Panc1 (cell line): ENCODE results near the gene PTCD2. TPM values are rescaled to one million over a fixed set of nuclear protein-coding genes. Genes with fewer than 3 reads are reported as not detected.

Experiments used
- ATAC-seq: fragments of 200-7000 bp; cut with Tn5 transposase; 2 replicates; pipeline ENCODE4 v1.9.1; 2020; ENCODE audit warnings: mild to moderate bottlenecking, moderate library complexity
- BruUV-seq: library from RNA; stranded (reverse); fragments of 400-500 nt; replicated peaks from 2 replicates; lab custom pipeline; 2021; lab: Mats Ljungman, UMichigan
- CTCF ChIA-PET: fragments of 300-600 bp; sonication (Branson Sonifier 250); formaldehyde crosslinking; loops from one replicate; lab custom pipeline; 2022; ENCODE audit warnings: antibody characterized with exemption; lab: Charles Lee
- POLR2A ChIA-PET: fragments of 300-600 bp; sonication (Branson Sonifier 250); formaldehyde crosslinking; loops from one replicate; lab custom pipeline; 2022; ENCODE audit warnings: antibody characterized with exemption; lab: Charles Lee
- DNase-seq: peaks from one replicate; pipeline ENCODE4 v3.0.0-alpha.2; 2010; ENCODE audit warnings: low read depth, low spot score
- H3K27ac ChIP-seq: 2 replicates; pipeline ENCODE4 v1.5.1; 2011; ENCODE audit warnings: mild to moderate bottlenecking, low read length, inconsistent platforms
- H3K27me3 ChIP-seq: fragments of 200-500 bp; sonication (Bioruptor generic); 2 replicates; pipeline ENCODE4 v1.6.0; 2014; ENCODE audit warnings: low read length, inconsistent platforms; ENCODE audit not compliant: control insufficient read depth, insufficient read depth
- H3K36me3 ChIP-seq: fragments of 200-500 bp; sonication (Bioruptor generic); 2 replicates; pipeline ENCODE4 v1.5.1; 2014; ENCODE audit warnings: inconsistent platforms, mild to moderate bottlenecking, low read length, moderate library complexity; ENCODE audit not compliant: control insufficient read depth, insufficient read depth
- H3K4me1 ChIP-seq: 2 replicates; pipeline ENCODE4 v1.5.1; 2011; ENCODE audit warnings: inconsistent platforms, mild to moderate bottlenecking, low read length, moderate library complexity; ENCODE audit not compliant: control insufficient read depth, insufficient read depth
- H3K4me3 ChIP-seq, 2 experiments: 2 replicates each; pipeline ENCODE4 v1.5.1; 2011 to 2012; ENCODE audit warnings: low read depth in 2 of 2, low read length in 2 of 2, mild to moderate bottlenecking in 2 of 2, inconsistent platforms in 1 of 2, moderate library complexity in 1 of 2
- H3K9me3 ChIP-seq: fragments of 200-500 bp; sonication (Bioruptor generic); 2 replicates; pipeline ENCODE4 v1.5.1; 2014; ENCODE audit warnings: low read depth, mild to moderate bottlenecking, inconsistent platforms, low read length, moderate library complexity; ENCODE audit not compliant: control insufficient read depth, insufficient read depth
- POLR2AphosphoS5 ChIP-seq: IDR thresholded peaks from 2 replicates; pipeline ENCODE4 v1.6.1; 2012; ENCODE audit warnings: mild to moderate bottlenecking, low read depth, low read length, moderate library complexity
- REST ChIP-seq, 2 experiments: IDR thresholded peaks; 2 replicates each; pipeline ENCODE4 v1.6.1; 2011 to 2012; ENCODE audit warnings: low read depth in 2 of 2, control low read depth in 1 of 2, low read length in 1 of 2, mild to moderate bottlenecking in 1 of 2, moderate library complexity in 1 of 2; ENCODE audit not compliant: insufficient read depth in 1 of 2
- SIN3A ChIP-seq: IDR thresholded peaks from 2 replicates; pipeline ENCODE4 v1.6.1; 2012; ENCODE audit warnings: low read depth, mild to moderate bottlenecking, low read length, moderate library complexity, borderline replicate concordance; ENCODE audit not compliant: insufficient read depth
- TCF7L2 ChIP-seq: IDR thresholded peaks from 2 replicates; pipeline ENCODE4 v1.6.1; 2011; ENCODE audit warnings: mild to moderate bottlenecking, low read depth, low read length, inconsistent platforms
- in situ Hi-C: cut with HindIII; loops from 2 replicates; pipeline ENCODE4 v1.10.0; 2016; ENCODE audit warnings: low sequenced_read_pairs, low pct_unique_long_range_greater_than_20kb
- intact Hi-C: fragments of 100-400 bp; cut with micrococcal nuclease; formaldehyde crosslinking; loops from one replicate; pipeline ENCODE4 v1.10.0; 2022; ENCODE audit not compliant: unreplicated experiment
- total RNA-seq: library from RNA; stranded (reverse); gene quantifications from one replicate; pipeline ENCODE4 v1.2.1, GENCODE V29; 2021; ENCODE audit not compliant: unreplicated experiment
- TF ChIP-seq, protein P1 (sequence below): fragments of 450-650 bp; IDR thresholded peaks from 2 replicates; pipeline ENCODE4 v1.5.1; 2017; ENCODE audit warnings: mild to moderate bottlenecking

The PTCD2 gene
- total RNA-seq, 1 experiment from 2014 or later = 13.0 TPM

DNA sequence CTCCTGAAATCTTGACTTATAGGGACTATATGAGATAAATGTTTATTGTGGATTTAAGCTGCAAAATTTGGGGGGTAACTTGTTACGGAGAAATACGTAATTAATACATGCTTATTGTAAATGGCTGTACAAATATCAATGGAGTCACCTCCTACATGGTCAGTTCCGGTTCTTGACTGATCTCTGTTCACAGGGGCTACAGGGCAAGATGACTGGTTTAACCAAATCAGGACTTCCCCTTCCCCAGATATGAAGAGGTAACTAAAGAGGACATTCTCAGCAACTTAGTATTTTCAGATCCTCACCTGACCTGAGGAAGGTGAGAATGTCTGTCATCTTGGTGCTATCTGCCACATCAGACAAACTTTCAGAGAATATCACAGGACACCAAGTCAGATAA, 54.7 kb downstream of the PTCD2 start:
- ATAC-seq = no peak
- no peak overlapping the region for H3K27ac ChIP-seq
- no peaks in the 10 kb centered on the region for H3K9me3 ChIP-seq
- no peak for DNase-seq
- H3K27me3 ChIP-seq = no peaks in the 10 kb centered on the region
- H3K4me3 ChIP-seq = no peak overlapping the region
- no peaks in the 10 kb centered on the region for H3K36me3 ChIP-seq
- H3K4me1 ChIP-seq = no peaks in the 10 kb centered on the region
- TF ChIP-seq REST (IDR thresholded peaks at IDR 0.05; ENCODE audit: insufficient read depth in 1 of 2, low read depth in 2 of 2, low read length in 1 of 2) (no peak), SIN3A (no peak), TCF7L2 (no peak), POLR2AphosphoS5 (no peak)
- TF ChIP-seq, protein P1, sequence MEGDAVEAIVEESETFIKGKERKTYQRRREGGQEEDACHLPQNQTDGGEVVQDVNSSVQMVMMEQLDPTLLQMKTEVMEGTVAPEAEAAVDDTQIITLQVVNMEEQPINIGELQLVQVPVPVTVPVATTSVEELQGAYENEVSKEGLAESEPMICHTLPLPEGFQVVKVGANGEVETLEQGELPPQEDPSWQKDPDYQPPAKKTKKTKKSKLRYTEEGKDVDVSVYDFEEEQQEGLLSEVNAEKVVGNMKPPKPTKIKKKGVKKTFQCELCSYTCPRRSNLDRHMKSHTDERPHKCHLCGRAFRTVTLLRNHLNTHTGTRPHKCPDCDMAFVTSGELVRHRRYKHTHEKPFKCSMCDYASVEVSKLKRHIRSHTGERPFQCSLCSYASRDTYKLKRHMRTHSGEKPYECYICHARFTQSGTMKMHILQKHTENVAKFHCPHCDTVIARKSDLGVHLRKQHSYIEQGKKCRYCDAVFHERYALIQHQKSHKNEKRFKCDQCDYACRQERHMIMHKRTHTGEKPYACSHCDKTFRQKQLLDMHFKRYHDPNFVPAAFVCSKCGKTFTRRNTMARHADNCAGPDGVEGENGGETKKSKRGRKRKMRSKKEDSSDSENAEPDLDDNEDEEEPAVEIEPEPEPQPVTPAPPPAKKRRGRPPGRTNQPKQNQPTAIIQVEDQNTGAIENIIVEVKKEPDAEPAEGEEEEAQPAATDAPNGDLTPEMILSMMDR = no peak
- no TSS peak for BruUV-seq
- POLR2A ChIA-PET = no interaction called here
- CTCF ChIA-PET = no interaction called here
- intact Hi-C loops (no loop called here), in situ Hi-C loops (no loop called here)

GRCh38 chr5:72376381-72376780, 56.2 kb downstream of the PTCD2 start:
- BruUV-seq = no TSS peak
- Histone ChIP-seq H3K4me1 (no peaks in the 10 kb centered on the region), H3K27me3 (no peaks in the 10 kb centered on the region), H3K27ac (no peak overlapping the region), H3K36me3 (no peaks in the 10 kb centered on the region), H3K4me3 (no peak overlapping the region), H3K9me3 (no peaks in the 10 kb centered on the region)
- no peak for DNase-seq
- ChIA-PET POLR2A (no interaction called here), CTCF (no interaction called here)
- no peak for ATAC-seq
- TF ChIP-seq SIN3A (no peak), TCF7L2 (no peak), POLR2AphosphoS5 (no peak), REST (IDR thresholded peaks at IDR 0.05; ENCODE audit: insufficient read depth in 1 of 2, low read depth in 2 of 2, low read length in 1 of 2) (no peak)
- TF ChIP-seq, protein P1 = no peak
- intact Hi-C loops (no loop called here), in situ Hi-C loops (no loop called here)
